CD4-positive, alpha-beta T cell treated with Interleukin-17A for 4 hours (primary cell): ENCODE measurements around the gene MXRA8.
"Not testable (repeated sequence)": the region's sequence is repeated elsewhere in the genome, so short reads cannot be mapped to it uniquely, and the experiment has no call there.

Experiments used
- DNase-seq: peaks from one replicate; pipeline ENCODE4 v3.0.0-alpha.2; 2020; ENCODE audit warnings: mixed read lengths

The MXRA8 gene

DNA sequence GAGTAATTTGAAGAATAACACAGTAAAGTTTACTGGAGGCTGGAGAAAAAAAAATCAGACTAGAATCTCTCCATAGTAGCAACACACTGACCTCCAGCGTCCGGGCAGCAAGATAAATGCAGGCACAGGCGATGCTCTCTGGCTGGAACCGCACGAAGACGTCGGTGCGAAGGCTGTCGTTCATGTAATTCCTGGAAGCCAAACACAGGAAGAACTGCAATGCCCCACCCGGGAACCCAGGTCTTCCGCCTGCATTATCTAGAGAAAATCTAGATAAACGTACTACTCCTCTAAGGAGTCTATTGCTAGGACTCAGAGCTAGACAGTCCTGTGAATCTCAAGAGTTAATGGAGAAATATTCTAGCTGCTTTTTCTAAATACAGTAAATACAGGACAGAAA, 32.3 kb upstream of the MXRA8 start:
- DNase-seq = no peak

DNA sequence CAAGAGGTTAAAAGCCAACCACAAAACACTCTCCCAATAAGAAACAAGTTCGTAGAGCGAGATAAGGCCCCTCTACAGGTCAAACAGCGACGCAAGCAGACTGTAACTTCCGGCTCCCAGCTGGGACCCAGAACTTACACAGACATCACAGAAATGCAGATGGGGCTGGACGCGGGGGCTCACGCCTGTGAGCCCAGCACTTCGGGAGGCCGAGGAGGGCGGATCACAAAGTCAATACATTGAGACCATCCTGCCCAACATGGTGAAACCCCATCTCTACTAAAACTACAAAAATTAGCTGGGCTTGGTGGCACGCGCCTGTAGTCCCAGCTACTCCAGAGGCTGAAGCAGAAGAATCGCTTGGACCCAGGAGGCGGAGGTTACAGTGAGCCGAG, 29.7 kb upstream of the MXRA8 start:
- no peak for DNase-seq

DNA sequence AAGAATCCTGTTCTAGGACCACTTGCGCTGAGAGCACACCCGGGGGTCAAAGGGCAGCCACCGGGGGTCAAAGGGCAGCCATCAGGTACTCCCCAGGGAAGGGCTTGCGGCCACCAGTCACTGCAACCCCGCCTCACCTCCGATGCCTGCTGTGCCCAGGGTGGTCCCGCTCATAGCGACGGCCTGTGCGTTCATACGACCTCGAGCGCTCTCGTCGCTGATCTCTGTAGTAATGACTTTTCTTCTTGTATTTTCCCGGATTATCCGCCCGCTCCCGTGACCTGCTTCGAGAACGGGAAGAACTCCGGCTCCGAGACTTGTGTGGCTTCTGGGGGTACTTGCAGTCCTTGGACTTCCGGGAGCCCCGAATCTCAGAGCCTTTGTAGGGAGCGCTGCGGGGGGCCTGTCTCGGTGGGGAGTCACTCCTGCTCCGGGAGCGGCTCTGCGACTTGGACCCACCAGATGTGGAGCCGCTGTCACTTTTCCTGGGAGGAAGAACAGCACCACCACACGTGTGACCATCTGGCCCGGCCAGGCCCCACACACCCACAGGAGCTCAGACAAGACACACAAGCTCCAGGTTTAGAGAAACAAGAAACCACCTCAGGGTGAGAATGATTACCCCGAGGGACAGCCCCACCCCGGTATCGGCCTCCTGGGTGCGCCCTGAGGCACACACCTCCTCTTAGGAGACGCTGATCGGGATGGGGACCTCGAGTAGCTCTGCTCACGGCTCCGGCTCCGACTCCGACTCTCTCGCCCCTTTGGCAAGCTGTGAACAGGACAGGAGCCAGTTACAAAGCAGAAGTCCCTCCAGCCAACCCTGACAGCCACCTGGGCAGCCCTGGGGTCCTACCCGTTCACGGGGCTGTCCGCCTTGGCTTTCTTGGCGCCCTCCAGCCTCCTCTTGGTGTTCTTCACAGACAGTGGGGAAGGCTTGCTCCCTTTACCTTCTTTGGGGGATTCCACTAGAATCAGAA, 29.0 kb upstream of the MXRA8 start:
- no peak for DNase-seq

DNA sequence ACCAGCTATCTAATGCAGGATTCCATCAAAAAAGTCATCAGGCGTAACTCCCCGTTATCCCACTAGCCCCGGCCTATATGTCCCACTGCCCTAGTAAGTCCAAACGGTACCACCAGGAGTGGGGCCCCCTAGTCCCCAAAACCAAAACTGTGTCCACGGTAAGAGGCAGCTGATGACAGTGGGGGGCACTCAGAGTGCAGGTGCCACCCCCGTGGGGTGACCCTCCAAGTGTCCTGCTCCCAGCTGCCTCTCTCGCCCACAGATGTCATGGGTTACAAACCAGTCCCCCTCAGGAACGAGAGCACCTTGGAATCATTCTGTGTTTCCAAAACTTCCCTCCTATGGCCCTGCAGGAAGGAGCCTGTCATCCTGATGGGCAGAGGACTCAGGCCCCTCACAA, 27.6 kb upstream of the MXRA8 start:
- DNase-seq = no peak

DNA sequence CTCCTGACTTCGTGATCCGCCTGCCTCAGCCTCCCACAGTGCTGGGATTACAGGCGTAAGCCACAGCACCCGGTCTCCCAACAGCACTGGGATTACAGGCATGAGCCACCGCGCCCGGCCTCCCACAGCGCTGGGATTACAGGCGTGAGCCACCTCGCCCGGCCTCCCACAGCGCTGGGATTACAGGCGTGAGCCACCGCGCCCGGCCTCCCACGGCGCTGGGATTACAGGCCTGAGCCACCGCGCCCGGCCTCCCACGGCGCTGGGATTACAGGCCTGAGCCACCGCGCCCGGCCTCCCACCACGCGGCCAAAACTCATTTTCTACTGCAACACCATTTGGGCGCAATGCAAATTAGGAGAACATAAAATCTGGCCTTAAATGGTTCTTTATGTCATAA, 27.0 kb upstream of the MXRA8 start:
- not testable (repeated sequence) for DNase-seq

- no peak for DNase-seq
Measured at GRCh38 chr1:1381294-1381693, 22.9 kb upstream of the MXRA8 start.

DNA sequence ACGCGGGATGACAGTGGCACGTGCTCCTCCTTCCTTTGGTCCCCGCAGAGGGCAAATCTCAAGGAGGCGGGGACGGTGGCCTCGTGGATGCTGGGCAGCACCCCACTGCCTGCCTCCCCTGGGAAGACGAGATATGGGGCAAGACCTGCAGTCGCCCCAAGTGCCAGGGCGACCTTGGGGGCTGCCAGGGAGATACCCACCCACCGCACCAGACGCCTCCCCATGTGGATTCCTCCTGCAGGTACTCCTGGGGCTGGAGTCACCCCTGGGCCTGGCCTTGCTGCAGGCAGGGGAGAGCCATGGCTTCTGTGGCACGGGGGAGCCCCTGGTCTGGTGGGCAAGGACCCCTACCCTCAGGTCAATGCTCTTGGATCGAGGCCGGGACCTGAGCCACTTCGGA, 22.5 kb upstream of the MXRA8 start:
- no peak for DNase-seq

DNA sequence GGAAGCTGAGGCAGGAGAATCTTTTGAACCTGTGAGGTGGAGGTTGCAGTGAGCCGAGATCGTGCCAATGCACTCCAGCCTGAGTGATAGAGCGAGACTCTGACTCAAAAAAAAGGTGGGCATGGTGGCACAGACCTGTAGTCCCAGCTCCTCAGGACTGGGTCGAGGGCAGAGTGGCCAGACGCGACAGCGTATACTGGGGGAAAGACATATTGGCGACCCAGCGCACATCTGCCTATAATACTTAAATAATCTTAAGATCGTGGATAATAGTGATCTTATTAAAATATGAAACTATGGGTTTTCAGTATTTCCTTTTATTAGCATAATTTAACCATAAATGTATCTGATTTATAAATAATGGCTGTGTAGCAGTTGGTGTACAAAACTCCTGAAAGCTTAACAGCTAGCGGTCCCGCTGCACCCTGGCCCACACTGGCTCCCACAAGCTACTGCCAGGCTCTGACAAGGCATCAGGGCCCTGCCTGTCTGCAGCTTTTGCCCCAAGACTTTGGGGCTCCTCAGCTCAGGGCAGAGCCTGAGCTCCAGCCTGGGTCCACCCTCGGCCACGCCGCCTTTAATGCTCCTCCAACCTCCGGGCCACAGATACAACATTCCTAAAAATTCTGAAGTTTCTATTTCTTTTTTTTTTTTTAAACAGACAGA, 19.3 kb upstream of the MXRA8 start:
- no peak for DNase-seq

GRCh38 chr1:1376551-1377226, 18.3 kb upstream of the MXRA8 start:
- no peak for DNase-seq

- DNase-seq = peak; percentile 95
Measured at GRCh38 chr1:1374929-1375662, 16.7 kb upstream of the MXRA8 start, which contains the start of gene AURKAIP1. Gene AURKAIP1, minus strand, starts transcription at chr1:1375207. Its CDS starts 451 bp downstream, at chr1:1374756.

DNA sequence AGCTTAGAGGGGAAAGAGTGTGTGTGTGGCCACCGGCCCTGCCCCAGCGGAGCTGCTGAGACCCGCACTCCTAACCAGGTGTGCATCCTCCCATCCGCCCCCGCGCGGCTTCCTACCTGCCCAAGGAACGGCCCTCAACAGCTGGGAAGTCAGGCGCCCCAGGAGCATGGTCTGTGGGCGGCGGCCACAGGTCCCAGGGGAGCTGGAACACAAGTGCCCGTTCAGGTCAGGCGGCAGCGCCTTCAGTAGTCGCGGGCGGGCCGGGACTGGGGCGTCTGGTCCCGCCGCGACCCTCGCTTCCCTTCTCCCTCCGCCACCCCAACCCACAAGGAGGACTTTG, 16.2 kb upstream of the MXRA8 start:
- no peak for DNase-seq

DNA sequence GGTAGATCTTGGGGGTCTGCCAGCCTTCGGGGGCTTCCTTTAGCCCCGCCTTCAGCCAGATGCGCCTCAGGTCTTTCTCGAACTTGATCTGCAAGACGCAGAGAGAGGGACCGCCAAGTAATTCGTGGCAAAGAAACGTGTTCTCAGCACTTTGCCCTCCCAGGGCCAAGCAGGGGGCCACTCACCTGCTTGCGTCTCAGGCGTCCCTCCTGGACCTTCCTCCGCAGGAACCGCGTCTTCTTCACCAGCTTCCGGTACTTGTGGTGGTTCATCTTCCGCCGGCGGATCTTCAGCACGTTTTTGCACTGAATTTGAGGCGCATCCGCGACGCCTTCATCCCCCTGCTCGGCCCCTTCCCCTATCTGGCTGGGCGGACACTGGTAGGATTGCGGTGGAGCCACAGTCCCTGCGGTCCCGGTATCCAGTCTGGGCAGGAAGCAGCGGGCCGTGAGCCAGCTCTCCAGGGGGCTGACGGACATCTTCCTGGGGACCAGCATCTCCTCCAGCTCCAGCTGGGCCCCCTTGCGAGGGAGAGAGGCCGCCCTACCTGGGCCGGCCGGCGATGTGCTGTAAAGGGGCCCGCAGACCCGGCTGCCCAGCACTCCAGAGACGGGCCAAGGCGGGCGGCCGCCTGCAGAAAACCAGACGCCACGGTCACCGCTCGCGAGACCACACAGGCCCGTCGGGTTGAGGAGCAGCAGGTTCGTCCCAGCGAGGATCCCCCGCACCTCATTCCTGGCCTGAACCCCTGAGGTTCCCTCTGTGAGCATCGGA, 15.6 kb upstream of the MXRA8 start:
- DNase-seq = no peak

DNA sequence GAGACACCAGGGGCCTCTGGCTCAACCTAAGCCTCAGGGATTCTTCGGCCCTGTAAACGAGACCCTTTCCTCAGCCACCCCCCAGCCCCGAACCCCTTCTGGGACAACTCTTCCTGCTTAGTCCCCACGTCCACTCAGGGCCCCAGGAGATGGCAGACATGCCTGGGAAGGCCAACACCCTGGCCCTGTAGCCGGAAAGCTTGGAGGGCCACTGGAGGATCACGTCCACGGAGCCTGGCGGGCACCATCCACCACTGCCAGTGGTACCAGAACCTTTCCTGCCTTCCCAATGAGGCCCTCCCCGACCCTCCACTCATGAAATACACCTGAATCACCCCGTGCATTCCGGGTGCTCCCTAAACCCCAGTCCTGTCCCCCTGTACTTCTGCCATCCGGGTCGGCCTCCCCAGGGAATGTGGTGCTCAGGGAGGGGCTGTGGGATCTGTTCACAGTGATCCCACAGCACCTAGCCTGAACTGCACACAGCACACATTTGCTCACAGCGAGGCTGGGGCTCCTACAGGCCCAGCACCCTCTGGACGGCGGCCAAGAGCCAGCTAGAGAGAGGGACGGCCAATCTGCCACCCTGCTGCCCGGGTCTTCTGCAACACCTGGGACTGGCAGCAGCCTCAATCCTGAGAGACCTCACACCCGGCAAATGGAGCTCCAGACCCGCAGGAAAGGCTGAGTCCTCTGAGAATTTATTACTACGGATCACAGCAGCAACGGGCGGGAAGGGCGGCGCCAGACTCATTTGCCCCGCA, 14.9 kb upstream of the MXRA8 start:
- no peak for DNase-seq

GRCh38 chr1:1371746-1372711, 13.7 kb upstream of the MXRA8 start:
- peak; percentile 86 for DNase-seq

DNA sequence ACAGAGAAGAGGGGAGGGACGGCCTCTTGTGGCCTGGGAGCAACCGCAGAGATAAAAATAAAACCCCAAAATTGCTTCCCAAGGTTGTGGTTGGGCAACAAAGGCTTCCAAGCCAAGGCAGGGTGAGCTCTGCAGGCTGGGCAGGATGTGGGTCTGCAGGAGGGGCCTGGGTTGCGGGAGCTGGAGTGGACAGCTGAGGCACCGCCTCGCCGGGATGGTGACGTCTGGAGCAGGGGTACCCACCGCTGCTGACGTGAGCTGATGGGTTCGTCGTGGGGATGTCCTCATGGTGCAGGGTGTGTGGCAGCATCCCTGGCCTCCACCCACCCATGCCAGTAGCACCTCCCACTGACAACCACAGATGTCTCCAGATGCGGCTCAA, 13.0 kb upstream of the MXRA8 start:
- DNase-seq = peak; percentile 45

- no peak for DNase-seq
Measured at GRCh38 chr1:1370771-1371300, 12.5 kb upstream of the MXRA8 start.

GRCh38 chr1:1370094-1370493, 11.7 kb upstream of the MXRA8 start:
- DNase-seq = not testable (repeated sequence)

GRCh38 chr1:1367315-1367714, 9.0 kb upstream of the MXRA8 start:
- DNase-seq = no peak

DNA sequence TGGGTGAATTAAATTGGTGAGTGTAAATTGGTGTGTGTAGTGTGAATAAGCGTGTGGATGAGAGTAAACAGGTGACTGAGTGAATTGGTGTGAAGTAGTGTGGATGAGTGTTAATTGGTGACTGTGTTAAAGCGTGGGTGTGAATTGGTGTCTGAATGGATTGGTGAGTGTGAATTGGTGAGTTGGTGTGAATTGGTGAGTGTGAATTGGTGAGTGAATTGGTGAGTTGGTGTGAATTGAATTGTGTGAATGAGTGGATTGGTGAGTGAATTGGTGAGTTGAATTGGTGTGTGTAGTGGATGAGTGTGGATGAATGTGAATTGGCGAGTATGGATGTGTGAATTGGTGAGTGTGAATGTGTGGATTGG, 8.3 kb upstream of the MXRA8 start:
- no peak for DNase-seq
